ENCODE measurements around the gene PRDM15. TPM values are rescaled to one million over a fixed set of nuclear protein-coding genes. Genes with fewer than 3 reads are reported as not detected.

The PRDM15 gene
- total RNA-seq, 1 experiment from 2014 or later, result 9.8 TPM

GRCh38 chr21:41901782-41902181, 22.6 kb upstream of the PRDM15 start:
- RAD21 ChIA-PET (ENCODE audit: low non-redundant PET in 1 of 2, low total read pairs in 2 of 2, uncharacterized antibody in 2 of 2, unreplicated experiment in 2 of 2), result no interaction called here
- BruUV-seq (replicated peaks), result no TSS peak
- no peak overlapping the region for H3K9ac ChIP-seq (ENCODE audit: low read length)
- H4K20me1 ChIP-seq (ENCODE audit: insufficient read depth), result no peaks in the 10 kb centered on the region
- H3K9me2 ChIP-seq (ENCODE audit: insufficient read depth), result no peaks in the 10 kb centered on the region
- no peak overlapping the region for H3K4me2 ChIP-seq (ENCODE audit: low read length)
- H2AFZ ChIP-seq (ENCODE audit: low read depth, low read length, poor library complexity, severe bottlenecking), result no peak overlapping the region
- TF ChIP-seq FOSL1 (IDR thresholded peaks at IDR 0.05; ENCODE audit: low read depth) (no peak), ZFX (IDR thresholded peaks at IDR 0.05) (no peak), CBX3 (IDR thresholded peaks at IDR 0.05; ENCODE audit: low read depth) (no peak), RAD21 (IDR thresholded peaks at IDR 0.05; ENCODE audit: low read depth) (no peak), EZH2phosphoT487 (IDR thresholded peaks at IDR 0.05; ENCODE audit: borderline replicate concordance) (no peak)
- POLR2A ChIA-PET, result no interaction called here
- H3K36me3 ChIP-seq (ENCODE audit: control insufficient read depth in 1 of 2, insufficient read depth in 2 of 2, low read length in 2 of 2), result peaks cover 0 to 11% of the 10 kb centered on the region in 2 experiments; a peak in 2 of 4 replicates
- no peaks in the 10 kb centered on the region for H3K79me2 ChIP-seq (ENCODE audit: insufficient read depth, low read length)
- intact Hi-C loops (cut with micrococcal nuclease), result no loop called here
- H3K4me1 ChIP-seq (ENCODE audit: control insufficient read depth in 1 of 2, insufficient read depth in 2 of 2, low read length in 2 of 2), result no peaks in the 10 kb centered on the region
- no peak overlapping the region for H3K27ac ChIP-seq (ENCODE audit: low read depth, low read length)
- no peaks in the 10 kb centered on the region for H3K9me3 ChIP-seq (ENCODE audit: control insufficient read depth in 1 of 2, insufficient read depth in 1 of 2, low read depth in 1 of 2, low read length in 2 of 2)
- CTCF ChIA-PET, result no interaction called here
- no peak for ATAC-seq
- no peak overlapping the region for H3K4me3 ChIP-seq (replicated peaks in 1 of 2; ENCODE audit: low read depth in 1 of 2, low read length in 2 of 2)
- DNase-seq (ENCODE audit: low read depth, low spot score), result no peak
- H3K27me3 ChIP-seq (ENCODE audit: insufficient read depth, low read length), result no peaks in the 10 kb centered on the region

- ATAC-seq (no peak), DNase-seq (ENCODE audit: low read depth, low spot score) (no peak)
- H2AFZ ChIP-seq (ENCODE audit: low read depth, low read length, poor library complexity, severe bottlenecking), result no peak overlapping the region
- H4K20me1 ChIP-seq (ENCODE audit: insufficient read depth), result no peaks in the 10 kb centered on the region
- intact Hi-C loops (cut with micrococcal nuclease), result no loop called here
- no peaks in the 10 kb centered on the region for H3K9me2 ChIP-seq (ENCODE audit: insufficient read depth)
- ChIA-PET RAD21 (ENCODE audit: low non-redundant PET in 1 of 2, low total read pairs in 2 of 2, uncharacterized antibody in 2 of 2, unreplicated experiment in 2 of 2) (no interaction called here), CTCF (no interaction called here), POLR2A (no interaction called here)
- no peaks in the 10 kb centered on the region for H3K9me3 ChIP-seq (ENCODE audit: control insufficient read depth in 1 of 2, insufficient read depth in 1 of 2, low read depth in 1 of 2, low read length in 2 of 2)
- peaks cover 0 to 11% of the 10 kb centered on the region in 2 experiments; a peak in 1 of 4 replicates for H3K36me3 ChIP-seq (ENCODE audit: control insufficient read depth in 1 of 2, insufficient read depth in 2 of 2, low read length in 2 of 2)
- H3K4me3 ChIP-seq (replicated peaks in 1 of 2; ENCODE audit: low read depth in 1 of 2, low read length in 2 of 2), result no peak overlapping the region
- no peak overlapping the region for H3K4me2 ChIP-seq (ENCODE audit: low read length)
- no peaks in the 10 kb centered on the region for H3K79me2 ChIP-seq (ENCODE audit: insufficient read depth, low read length)
- TF ChIP-seq CTCF (IDR thresholded peaks at IDR 0.05 in 2 of 3, conservative IDR thresholded peaks at IDR 0.05 in 1 of 3; ENCODE audit: borderline replicate concordance in 1 of 3, insufficient read depth in 1 of 3, low read depth in 2 of 3, low read length in 2 of 3), result no peak
- no peak for TF ChIP-seq ATF3 (IDR thresholded peaks at IDR 0.05)
- no peak for TF ChIP-seq CBX3 (IDR thresholded peaks at IDR 0.05; ENCODE audit: low read depth)
- TF ChIP-seq SIN3A (IDR thresholded peaks at IDR 0.05; ENCODE audit: low read depth), result no peak
- TF ChIP-seq SRF (IDR thresholded peaks at IDR 0.05; ENCODE audit: low read depth), result no peak
- no peak for TF ChIP-seq REST (IDR thresholded peaks at IDR 0.05; ENCODE audit: low read depth)
- no peak for TF ChIP-seq POLR2AphosphoS5 (IDR thresholded peaks at IDR 0.05; ENCODE audit: low read depth, low read length)
- TF ChIP-seq FOSL1 (IDR thresholded peaks at IDR 0.05; ENCODE audit: low read depth), result no peak
- no peak for TF ChIP-seq EZH2phosphoT487 (IDR thresholded peaks at IDR 0.05; ENCODE audit: borderline replicate concordance)
- TF ChIP-seq JUND (IDR thresholded peaks at IDR 0.05), result no peak
- TF ChIP-seq POLR2A (IDR thresholded peaks at IDR 0.05; ENCODE audit: borderline replicate concordance, extremely low read depth, insufficient read depth, insufficient read length), result no peak
- no peak for TF ChIP-seq ZFX (IDR thresholded peaks at IDR 0.05)
- no peak for TF ChIP-seq MAX (IDR thresholded peaks at IDR 0.05)
- no peak for TF ChIP-seq YY1 (IDR thresholded peaks at IDR 0.05; ENCODE audit: extremely low read depth, insufficient replicate concordance, low read depth, low read length)
- no peak for TF ChIP-seq EZH2 (IDR thresholded peaks at IDR 0.05)
- no peaks in the 10 kb centered on the region for H3K4me1 ChIP-seq (ENCODE audit: control insufficient read depth in 1 of 2, insufficient read depth in 2 of 2, low read length in 2 of 2)
- no peaks in the 10 kb centered on the region for H3K27me3 ChIP-seq (ENCODE audit: insufficient read depth, low read length)
- no peak overlapping the region for H3K27ac ChIP-seq (ENCODE audit: low read depth, low read length)
- BruUV-seq (replicated peaks), result no TSS peak
- H3K9ac ChIP-seq (ENCODE audit: low read length), result no peak overlapping the region
Observed at GRCh38 chr21:41901099-41901498, 22.0 kb upstream of the PRDM15 start.
